ENCODE measurements around the gene EHD4.

Gene EHD4

DNA sequence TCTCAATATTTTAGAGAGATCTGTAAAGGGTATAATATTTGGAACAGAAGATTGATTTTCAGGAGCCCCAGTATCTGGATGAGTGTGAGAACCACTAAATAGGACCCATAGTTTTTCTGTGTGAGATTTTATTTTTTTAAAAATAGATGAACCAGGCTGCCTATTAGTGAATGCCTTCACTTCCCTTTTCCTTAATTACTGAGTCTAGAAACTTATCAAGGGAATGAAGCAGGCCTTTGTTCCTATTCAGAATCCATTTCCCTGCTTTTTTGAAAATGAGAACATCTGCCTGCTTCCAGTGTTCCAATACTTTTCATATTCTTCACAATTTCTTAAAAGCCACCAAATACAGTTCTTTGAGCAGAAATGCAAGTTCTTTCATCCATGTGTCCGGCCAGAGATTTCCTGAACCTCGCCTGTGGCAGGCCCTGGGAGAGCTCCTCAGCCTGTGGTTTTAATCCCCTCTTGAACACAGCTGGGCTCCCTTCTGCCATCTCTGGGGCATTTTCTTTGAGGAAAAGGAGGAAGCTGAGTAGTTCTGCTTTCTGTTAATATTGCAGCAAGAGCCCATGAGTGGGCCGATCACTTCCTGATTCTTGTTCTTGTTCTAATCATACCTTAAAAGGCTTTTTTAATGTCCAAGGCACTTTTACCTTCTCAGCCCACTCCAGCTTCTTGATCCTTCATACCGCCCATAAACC, 4.7 kb downstream of the EHD4 start:
- no peak for TF ChIP-seq EZH2 (IDR thresholded peaks at IDR 0.05; ENCODE audit: borderline replicate concordance, low read length)
- TF ChIP-seq, protein P1, sequence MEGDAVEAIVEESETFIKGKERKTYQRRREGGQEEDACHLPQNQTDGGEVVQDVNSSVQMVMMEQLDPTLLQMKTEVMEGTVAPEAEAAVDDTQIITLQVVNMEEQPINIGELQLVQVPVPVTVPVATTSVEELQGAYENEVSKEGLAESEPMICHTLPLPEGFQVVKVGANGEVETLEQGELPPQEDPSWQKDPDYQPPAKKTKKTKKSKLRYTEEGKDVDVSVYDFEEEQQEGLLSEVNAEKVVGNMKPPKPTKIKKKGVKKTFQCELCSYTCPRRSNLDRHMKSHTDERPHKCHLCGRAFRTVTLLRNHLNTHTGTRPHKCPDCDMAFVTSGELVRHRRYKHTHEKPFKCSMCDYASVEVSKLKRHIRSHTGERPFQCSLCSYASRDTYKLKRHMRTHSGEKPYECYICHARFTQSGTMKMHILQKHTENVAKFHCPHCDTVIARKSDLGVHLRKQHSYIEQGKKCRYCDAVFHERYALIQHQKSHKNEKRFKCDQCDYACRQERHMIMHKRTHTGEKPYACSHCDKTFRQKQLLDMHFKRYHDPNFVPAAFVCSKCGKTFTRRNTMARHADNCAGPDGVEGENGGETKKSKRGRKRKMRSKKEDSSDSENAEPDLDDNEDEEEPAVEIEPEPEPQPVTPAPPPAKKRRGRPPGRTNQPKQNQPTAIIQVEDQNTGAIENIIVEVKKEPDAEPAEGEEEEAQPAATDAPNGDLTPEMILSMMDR (IDR thresholded peaks at IDR 0.05; ENCODE audit: low read length) = no peak
- no peak overlapping the region for H3K4me2 ChIP-seq (ENCODE audit: low read length)
- no peaks in the 10 kb centered on the region for H3K27me3 ChIP-seq (ENCODE audit: insufficient read depth, low read length)
- no peaks in the 10 kb centered on the region for H3K9me2 ChIP-seq (ENCODE audit: low read depth, low read length)
- H2AFZ ChIP-seq (ENCODE audit: low read length) = no peak overlapping the region
- H3K36me3 ChIP-seq (ENCODE audit: insufficient read depth, low read length) = no peaks in the 10 kb centered on the region
- peaks cover 32% of the 10 kb centered on the region for H3K4me1 ChIP-seq (ENCODE audit: insufficient read depth, low read length, severe bottlenecking)
- no peaks in the 10 kb centered on the region for H3K9me3 ChIP-seq (ENCODE audit: low read length)
- H4K20me1 ChIP-seq (ENCODE audit: insufficient read depth, low read length) = no peaks in the 10 kb centered on the region
- no peaks in the 10 kb centered on the region for H3K79me2 ChIP-seq (ENCODE audit: insufficient read depth, low read length)
- no peak overlapping the region for H3K9ac ChIP-seq (ENCODE audit: low read length)
- no peak overlapping the region for H3K4me3 ChIP-seq (ENCODE audit: low read depth, low read length, poor library complexity, severe bottlenecking)
- no peak overlapping the region for H3K27ac ChIP-seq (ENCODE audit: low read depth, low read length, poor library complexity, severe bottlenecking)
- H3F3A ChIP-seq (ENCODE audit: insufficient read depth, low read length) = no peaks in the 10 kb centered on the region

- Histone ChIP-seq H3K79me2 (ENCODE audit: insufficient read depth, low read length) (no peaks in the 10 kb centered on the region), H3K9me3 (ENCODE audit: low read length) (peaks cover 3% of the 10 kb centered on the region; the same call in 1 of the 2 replicates), H3K9ac (ENCODE audit: low read length) (no peak overlapping the region), H3K4me2 (ENCODE audit: low read length) (no peak overlapping the region), H3F3A (ENCODE audit: insufficient read depth, low read length) (no peaks in the 10 kb centered on the region), H3K4me3 (ENCODE audit: low read depth, low read length, poor library complexity, severe bottlenecking) (no peak overlapping the region), H2AFZ (ENCODE audit: low read length) (no peak overlapping the region), H3K9me2 (ENCODE audit: low read depth, low read length) (no peaks in the 10 kb centered on the region), H3K36me3 (ENCODE audit: insufficient read depth, low read length) (no peaks in the 10 kb centered on the region), H3K27me3 (ENCODE audit: insufficient read depth, low read length) (no peaks in the 10 kb centered on the region), H3K27ac (ENCODE audit: low read depth, low read length, poor library complexity, severe bottlenecking) (no peak overlapping the region), H3K4me1 (ENCODE audit: insufficient read depth, low read length, severe bottlenecking) (peaks cover 32% of the 10 kb centered on the region), H4K20me1 (ENCODE audit: insufficient read depth, low read length) (no peaks in the 10 kb centered on the region)
- TF ChIP-seq, protein P1 (IDR thresholded peaks at IDR 0.05; ENCODE audit: low read length) = no peak
Measured at GRCh38 chr15:41966920-41967465, 5.4 kb downstream of the EHD4 start.

DNA sequence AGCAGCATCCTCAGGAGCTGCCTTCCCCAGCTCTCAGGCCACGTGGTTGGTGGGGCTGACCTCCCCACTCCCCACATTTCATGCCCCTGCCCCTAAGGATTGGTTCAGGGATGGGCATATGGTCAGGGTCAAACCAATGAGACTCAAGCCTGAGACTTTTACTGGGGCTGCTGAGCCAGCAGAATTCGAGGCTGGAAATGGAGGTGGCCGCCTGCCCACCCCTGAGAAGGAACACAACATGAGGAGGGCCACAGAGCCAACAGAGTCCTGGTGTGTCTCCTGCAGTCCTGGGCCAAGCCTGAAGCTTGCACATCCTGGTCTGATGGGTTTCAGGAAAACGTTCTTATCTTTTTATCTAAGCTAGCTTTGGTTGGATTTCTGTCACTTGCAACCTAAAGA, 5.9 kb downstream of the EHD4 start:
- Histone ChIP-seq H3K27ac (ENCODE audit: low read depth, low read length, poor library complexity, severe bottlenecking) (no peak overlapping the region), H3F3A (ENCODE audit: insufficient read depth, low read length) (no peaks in the 10 kb centered on the region), H3K4me2 (ENCODE audit: low read length) (no peak overlapping the region), H3K9me3 (ENCODE audit: low read length) (peaks cover 5% of the 10 kb centered on the region; the same call in 1 of the 2 replicates), H3K79me2 (ENCODE audit: insufficient read depth, low read length) (no peaks in the 10 kb centered on the region), H3K36me3 (ENCODE audit: insufficient read depth, low read length) (no peaks in the 10 kb centered on the region), H4K20me1 (ENCODE audit: insufficient read depth, low read length) (no peaks in the 10 kb centered on the region), H3K4me3 (ENCODE audit: low read depth, low read length, poor library complexity, severe bottlenecking) (no peak overlapping the region), H3K4me1 (ENCODE audit: insufficient read depth, low read length, severe bottlenecking) (peaks cover 27% of the 10 kb centered on the region), H3K9me2 (ENCODE audit: low read depth, low read length) (no peaks in the 10 kb centered on the region), H3K9ac (ENCODE audit: low read length) (no peak overlapping the region), H2AFZ (ENCODE audit: low read length) (no peak overlapping the region), H3K27me3 (ENCODE audit: insufficient read depth, low read length) (no peaks in the 10 kb centered on the region)
- TF ChIP-seq, protein P1 (IDR thresholded peaks at IDR 0.05; ENCODE audit: low read length) = no peak
- TF ChIP-seq EZH2 (IDR thresholded peaks at IDR 0.05; ENCODE audit: borderline replicate concordance, low read length) = no peak
